ENCODE measurements around the gene COPS2. TPM values are rescaled to one million over a fixed set of nuclear protein-coding genes. Genes with fewer than 3 reads are reported as not detected.

Gene COPS2
- polyA plus RNA-seq, 1 donor (not counting 4 experiments of a cell fraction or from before 2014, with no cell fraction given), result 114 TPM

- H4K20me1 ChIP-seq (ENCODE audit: control insufficient read depth, extremely low read depth, insufficient read depth, low read length), result no peaks in the 10 kb centered on the region
- no peak for FAIRE-seq
- H3K4me3 ChIP-seq (ENCODE audit: control insufficient read depth in 2 of 3, extremely low read depth in 1 of 3, insufficient read depth in 2 of 3, low read depth in 1 of 3, low read length in 3 of 3), result no peak overlapping the region
- no peak for TF ChIP-seq EZH2 (IDR thresholded peaks at IDR 0.05; ENCODE audit: low read length)
- TF ChIP-seq, protein P1, sequence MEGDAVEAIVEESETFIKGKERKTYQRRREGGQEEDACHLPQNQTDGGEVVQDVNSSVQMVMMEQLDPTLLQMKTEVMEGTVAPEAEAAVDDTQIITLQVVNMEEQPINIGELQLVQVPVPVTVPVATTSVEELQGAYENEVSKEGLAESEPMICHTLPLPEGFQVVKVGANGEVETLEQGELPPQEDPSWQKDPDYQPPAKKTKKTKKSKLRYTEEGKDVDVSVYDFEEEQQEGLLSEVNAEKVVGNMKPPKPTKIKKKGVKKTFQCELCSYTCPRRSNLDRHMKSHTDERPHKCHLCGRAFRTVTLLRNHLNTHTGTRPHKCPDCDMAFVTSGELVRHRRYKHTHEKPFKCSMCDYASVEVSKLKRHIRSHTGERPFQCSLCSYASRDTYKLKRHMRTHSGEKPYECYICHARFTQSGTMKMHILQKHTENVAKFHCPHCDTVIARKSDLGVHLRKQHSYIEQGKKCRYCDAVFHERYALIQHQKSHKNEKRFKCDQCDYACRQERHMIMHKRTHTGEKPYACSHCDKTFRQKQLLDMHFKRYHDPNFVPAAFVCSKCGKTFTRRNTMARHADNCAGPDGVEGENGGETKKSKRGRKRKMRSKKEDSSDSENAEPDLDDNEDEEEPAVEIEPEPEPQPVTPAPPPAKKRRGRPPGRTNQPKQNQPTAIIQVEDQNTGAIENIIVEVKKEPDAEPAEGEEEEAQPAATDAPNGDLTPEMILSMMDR (optimal IDR thresholded peaks at IDR 0.05 in 1 of 3, IDR thresholded peaks at IDR 0.05 in 1 of 3, conservative IDR thresholded peaks at IDR 0.05 in 1 of 3; ENCODE audit: extremely low read depth in 1 of 3, insufficient read depth in 2 of 3, low read length in 3 of 3), result no peak
- H3K4me1 ChIP-seq (ENCODE audit: control insufficient read depth, extremely low read depth, insufficient read depth, low read length), result no peaks in the 10 kb centered on the region
- H3K4me2 ChIP-seq (ENCODE audit: control insufficient read depth, extremely low read depth, insufficient read depth, low read depth, low read length), result no peak overlapping the region
- peaks cover 0 to 8% of the 10 kb centered on the region in 2 experiments for H3K36me3 ChIP-seq (ENCODE audit: control insufficient read depth in 2 of 2, extremely low read depth in 1 of 2, insufficient read depth in 2 of 2, low read length in 2 of 2)
- H3K9me3 ChIP-seq (ENCODE audit: control insufficient read depth, low read depth, low read length), result no peaks in the 10 kb centered on the region
- H2AFZ ChIP-seq (ENCODE audit: control insufficient read depth, low read length), result no peak overlapping the region
- no peaks in the 10 kb centered on the region for H3K79me2 ChIP-seq (ENCODE audit: control insufficient read depth, insufficient read depth, low read length)
- dilution Hi-C loops (cut with MboI; ENCODE audit: extremely low pct_ligation_motif_present, low sequenced_read_pairs), result no loop called here
- DNase-seq (ENCODE audit: low read depth, low spot score), result no peak
- no peaks in the 10 kb centered on the region for H3K9me1 ChIP-seq (ENCODE audit: control insufficient read depth, extremely low read depth, insufficient read depth, low read length)
- no peak overlapping the region for H3K9ac ChIP-seq (ENCODE audit: control insufficient read depth, extremely low read depth, insufficient read depth, low read length)
- no peaks in the 10 kb centered on the region for H3K27me3 ChIP-seq (ENCODE audit: control insufficient read depth, extremely low read depth, insufficient read depth, low read length)
- H3K27ac ChIP-seq (ENCODE audit: control insufficient read depth, insufficient read depth, low read length), result no peak overlapping the region
These were observed 52.4 kb downstream of the COPS2 start for GRCh38 chr15:49103002-49103401.

GRCh38 chr15:49101536-49101935, 53.9 kb downstream of the COPS2 start:
- Histone ChIP-seq H3K4me2 (ENCODE audit: control insufficient read depth, extremely low read depth, insufficient read depth, low read depth, low read length) (no peak overlapping the region), H3K9me3 (ENCODE audit: control insufficient read depth, low read depth, low read length) (no peaks in the 10 kb centered on the region), H3K27ac (ENCODE audit: control insufficient read depth, insufficient read depth, low read length) (no peak overlapping the region), H3K36me3 (ENCODE audit: control insufficient read depth in 2 of 2, extremely low read depth in 1 of 2, insufficient read depth in 2 of 2, low read length in 2 of 2) (peaks cover 0 to 5% of the 10 kb centered on the region in 2 experiments), H3K9ac (ENCODE audit: control insufficient read depth, extremely low read depth, insufficient read depth, low read length) (no peak overlapping the region), H3K27me3 (ENCODE audit: control insufficient read depth, extremely low read depth, insufficient read depth, low read length) (no peaks in the 10 kb centered on the region), H3K9me1 (ENCODE audit: control insufficient read depth, extremely low read depth, insufficient read depth, low read length) (no peaks in the 10 kb centered on the region), H2AFZ (ENCODE audit: control insufficient read depth, low read length) (no peak overlapping the region), H3K4me1 (ENCODE audit: control insufficient read depth, extremely low read depth, insufficient read depth, low read length) (no peaks in the 10 kb centered on the region), H4K20me1 (ENCODE audit: control insufficient read depth, extremely low read depth, insufficient read depth, low read length) (no peaks in the 10 kb centered on the region), H3K79me2 (ENCODE audit: control insufficient read depth, insufficient read depth, low read length) (no peaks in the 10 kb centered on the region), H3K4me3 (ENCODE audit: control insufficient read depth in 2 of 3, extremely low read depth in 1 of 3, insufficient read depth in 2 of 3, low read depth in 1 of 3, low read length in 3 of 3) (no peak overlapping the region)
- DNase-seq (ENCODE audit: low read depth, low spot score) (no peak), FAIRE-seq (no peak)
- dilution Hi-C loops (cut with MboI; ENCODE audit: extremely low pct_ligation_motif_present, low sequenced_read_pairs), result no loop called here
- TF ChIP-seq, protein P1 (optimal IDR thresholded peaks at IDR 0.05 in 1 of 3, IDR thresholded peaks at IDR 0.05 in 1 of 3, conservative IDR thresholded peaks at IDR 0.05 in 1 of 3; ENCODE audit: extremely low read depth in 1 of 3, insufficient read depth in 2 of 3, low read length in 3 of 3), result no peak
- TF ChIP-seq EZH2 (IDR thresholded peaks at IDR 0.05; ENCODE audit: low read length), result no peak

Data from keratinocyte (primary cell).